ENCODE measurements around the gene ZSWIM3. TPM values are rescaled to one million over a fixed set of nuclear protein-coding genes. Genes with fewer than 3 reads are reported as not detected.
"Not testable (repeated sequence)": the region's sequence is repeated elsewhere in the genome, so short reads cannot be mapped to it uniquely, and the experiment has no call there.

The ZSWIM3 gene
- total RNA-seq, 2 experiments from 2014 or later = 4.2 to 4.8 TPM

DNA sequence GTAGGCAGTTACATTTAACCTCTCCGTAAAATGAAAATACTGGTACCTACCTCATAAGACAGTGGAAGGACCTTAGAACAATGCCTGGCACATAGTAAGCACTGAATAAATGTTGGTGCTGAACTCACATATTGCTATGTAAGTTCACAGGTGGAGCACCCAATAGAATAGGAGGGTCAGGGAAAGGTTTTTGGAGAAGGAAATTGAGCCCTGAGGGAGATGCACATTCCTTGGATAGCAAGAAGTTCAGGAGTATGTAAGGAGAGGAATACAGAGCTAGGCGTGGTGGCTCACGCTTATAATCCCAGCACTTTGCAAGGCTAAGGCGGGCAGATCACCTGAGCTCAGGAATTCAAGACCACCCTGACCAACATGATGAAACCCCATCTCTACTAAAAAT is 37.9 kb upstream of the ZSWIM3 start:
- no peak overlapping the region for H3K27ac Mint-ChIP-seq

DNA sequence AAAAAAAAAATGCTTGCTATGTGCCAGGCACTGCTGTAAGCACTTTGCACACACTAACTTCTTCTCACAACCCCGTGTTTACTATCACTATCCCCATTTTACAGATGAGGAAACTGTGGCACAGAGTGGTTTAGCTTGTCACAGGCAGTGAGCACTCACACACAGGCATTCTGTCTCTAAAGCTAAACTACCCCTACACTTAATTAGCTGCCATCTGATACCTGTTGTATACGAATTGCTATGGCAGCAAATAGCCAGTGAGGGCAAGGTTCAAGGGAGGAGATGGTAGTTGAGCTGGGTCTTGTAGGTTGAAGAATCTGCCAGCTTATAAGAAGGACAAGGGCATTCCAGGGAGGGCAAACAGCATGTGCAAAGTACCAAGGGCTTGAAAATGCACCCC is 35.5 kb upstream of the ZSWIM3 start:
- H3K4me3 Mint-ChIP-seq = no peak overlapping the region

More for the DNA sequence above, 37.9 kb upstream of the ZSWIM3 start:
- H3K36me3 Mint-ChIP-seq (ENCODE audit: low read depth) = peaks cover 20% of the 10 kb centered on the region
- peaks cover 26% of the 10 kb centered on the region for H3K27me3 Mint-ChIP-seq
- intact Hi-C loops (cut with DNase I, micrococcal nuclease) = no loop called here
- ChIA-PET CTCF (no interaction called here), POLR2A (interaction anchor here (0.7 kb wide), 1 partner anchor 115 kb away, joined by 4 read pairs; no protein-coding TSS in a partner anchor)
- peaks cover 12% of the 10 kb centered on the region for H3K4me1 Mint-ChIP-seq
- no peaks in the 10 kb centered on the region for H3K9me3 Mint-ChIP-seq (ENCODE audit: low read depth)
- ATAC-seq (no peak), DNase-seq (no peak)
- H3K4me3 Mint-ChIP-seq = no peak overlapping the region

DNA sequence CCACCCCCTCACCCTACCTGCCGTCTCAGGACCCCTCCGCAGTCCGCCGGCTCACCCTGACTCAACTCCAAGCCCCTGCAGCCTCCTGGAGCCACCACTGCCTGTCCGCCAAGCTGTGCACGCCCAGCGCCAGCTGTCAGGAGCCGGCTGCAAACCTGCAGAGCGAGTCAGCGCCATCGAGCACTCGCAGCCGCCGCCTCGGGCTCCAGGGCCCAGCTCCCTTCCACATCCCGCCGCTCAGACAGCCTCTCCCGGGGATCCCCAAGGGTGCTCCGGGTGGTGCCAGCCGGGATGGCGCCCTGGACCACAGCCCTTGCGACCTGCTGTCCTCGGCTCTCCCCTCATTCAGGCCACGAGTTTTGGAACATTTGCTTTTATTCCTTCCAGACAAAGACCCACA is 34.6 kb upstream of the ZSWIM3 start:
- no peaks in the 10 kb centered on the region for H3K36me3 Mint-ChIP-seq (ENCODE audit: low read depth)
- no peaks in the 10 kb centered on the region for H3K9me3 Mint-ChIP-seq (ENCODE audit: low read depth)
- ChIA-PET CTCF (interaction anchor here (0.8 to 1.8 kb wide), 5 partner anchors 9 to 192 kb away, joined by 3 to 7 read pairs (median 4); no protein-coding TSS in a partner anchor), POLR2A (interaction anchor here (0.6 to 0.9 kb wide), 2 partner anchors 10 to 143 kb away, joined by 3 to 11 read pairs; no protein-coding TSS in a partner anchor)
- peak; percentile 35 for DNase-seq
- H3K27me3 Mint-ChIP-seq = peaks cover 29% of the 10 kb centered on the region
- intact Hi-C loops (cut with DNase I, micrococcal nuclease) = loop anchor here in 1 of 2 experiments (5.0 kb wide), 1 partner anchor 189 kb away; no protein-coding TSS in a partner anchor
- no peak overlapping the region for H3K27ac Mint-ChIP-seq
- peak; percentile 28 for ATAC-seq
- H3K4me3 Mint-ChIP-seq = no peak overlapping the region
- H3K4me1 Mint-ChIP-seq = peaks cover 9% of the 10 kb centered on the region

More for the DNA sequence above, 35.5 kb upstream of the ZSWIM3 start:
- ChIA-PET CTCF (interaction anchor here (0.6 to 1.8 kb wide), 5 partner anchors 8 to 193 kb away, joined by 3 to 7 read pairs (median 4); no protein-coding TSS in a partner anchor), POLR2A (no interaction called here)
- H3K27me3 Mint-ChIP-seq = peaks cover 29% of the 10 kb centered on the region
- ATAC-seq (no peak), DNase-seq (no peak)
- no peak overlapping the region for H3K27ac Mint-ChIP-seq
- H3K9me3 Mint-ChIP-seq (ENCODE audit: low read depth) = no peaks in the 10 kb centered on the region
- intact Hi-C loops (cut with DNase I, micrococcal nuclease) = loop anchor here in 1 of 2 experiments (5.0 kb wide), 1 partner anchor 190 kb away; no protein-coding TSS in a partner anchor
- H3K4me1 Mint-ChIP-seq = peaks cover 9% of the 10 kb centered on the region
- peaks cover 2% of the 10 kb centered on the region for H3K36me3 Mint-ChIP-seq (ENCODE audit: low read depth)

DNA sequence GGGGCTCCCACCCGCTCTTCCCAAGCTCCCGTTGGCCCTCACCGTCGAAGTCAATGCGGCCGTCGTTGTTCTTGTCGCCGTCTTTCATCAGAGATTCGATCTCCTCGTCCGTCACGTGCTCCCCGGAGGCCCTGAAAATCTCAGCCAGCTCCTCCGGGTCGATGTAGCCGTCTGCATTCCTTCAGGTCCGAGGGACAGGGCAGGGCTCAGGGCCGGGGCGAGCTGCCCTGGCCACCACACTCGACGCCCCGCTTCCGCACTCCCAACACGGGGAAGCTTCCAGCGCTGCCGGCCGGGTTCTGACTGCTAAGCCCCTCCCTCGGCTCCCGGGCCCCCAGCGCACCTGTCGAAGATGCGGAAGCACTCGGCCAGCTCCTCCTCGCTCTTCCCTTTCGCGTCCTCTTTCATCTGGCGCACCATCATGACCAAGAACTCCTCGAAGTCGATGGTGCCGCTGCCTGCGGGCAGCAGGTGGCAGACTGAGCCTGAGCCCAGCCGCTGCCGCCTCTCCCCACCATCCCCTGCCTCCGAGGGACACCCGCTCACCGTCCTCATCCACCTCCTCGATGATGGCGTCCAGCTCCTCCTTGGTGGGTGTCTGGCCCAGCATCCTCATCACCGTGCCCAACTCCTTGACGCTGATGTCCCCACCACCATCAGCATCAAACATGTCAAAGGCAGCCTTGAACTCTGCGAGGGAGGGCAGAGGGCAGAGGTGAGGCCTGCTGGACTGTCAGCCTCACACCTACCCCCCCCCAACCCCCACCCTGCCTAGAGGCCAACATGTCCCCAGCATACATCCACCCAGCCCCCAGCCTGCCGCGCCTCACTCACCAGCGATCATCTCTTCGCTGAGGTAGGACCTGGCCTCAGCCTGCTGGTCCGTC is 33.2 kb upstream of the ZSWIM3 start:
- peak overlapping the region; percentile 54 for H3K4me3 Mint-ChIP-seq
- peak overlapping the region; percentile 61 for H3K27ac Mint-ChIP-seq
- DNase-seq = peak; percentile 77
- POLR2A ChIA-PET = interaction anchor here (0.6 to 1.3 kb wide), 2 partner anchors 66 to 124 kb away, joined by 3 read pairs; no protein-coding TSS in a partner anchor
- intact Hi-C loops (cut with DNase I, micrococcal nuclease) = loop anchor here in 1 of 2 experiments (1.0 to 5.0 kb wide), 2 partner anchors 139 to 188 kb away; no protein-coding TSS in a partner anchor
- no peaks in the 10 kb centered on the region for H3K36me3 Mint-ChIP-seq (ENCODE audit: low read depth)
- peak; percentile 90 for ATAC-seq
- H3K27me3 Mint-ChIP-seq = peaks cover 33% of the 10 kb centered on the region
- no peaks in the 10 kb centered on the region for H3K9me3 Mint-ChIP-seq (ENCODE audit: low read depth)
- CTCF ChIA-PET = interaction anchor here (0.6 to 1.5 kb wide), 16 partner anchors 8 to 242 kb away, joined by 3 to 6 read pairs (median 3); partner anchors contain the start of genes ZNF335 and ZSWIM1
- H3K4me1 Mint-ChIP-seq = peaks cover 9% of the 10 kb centered on the region

DNA sequence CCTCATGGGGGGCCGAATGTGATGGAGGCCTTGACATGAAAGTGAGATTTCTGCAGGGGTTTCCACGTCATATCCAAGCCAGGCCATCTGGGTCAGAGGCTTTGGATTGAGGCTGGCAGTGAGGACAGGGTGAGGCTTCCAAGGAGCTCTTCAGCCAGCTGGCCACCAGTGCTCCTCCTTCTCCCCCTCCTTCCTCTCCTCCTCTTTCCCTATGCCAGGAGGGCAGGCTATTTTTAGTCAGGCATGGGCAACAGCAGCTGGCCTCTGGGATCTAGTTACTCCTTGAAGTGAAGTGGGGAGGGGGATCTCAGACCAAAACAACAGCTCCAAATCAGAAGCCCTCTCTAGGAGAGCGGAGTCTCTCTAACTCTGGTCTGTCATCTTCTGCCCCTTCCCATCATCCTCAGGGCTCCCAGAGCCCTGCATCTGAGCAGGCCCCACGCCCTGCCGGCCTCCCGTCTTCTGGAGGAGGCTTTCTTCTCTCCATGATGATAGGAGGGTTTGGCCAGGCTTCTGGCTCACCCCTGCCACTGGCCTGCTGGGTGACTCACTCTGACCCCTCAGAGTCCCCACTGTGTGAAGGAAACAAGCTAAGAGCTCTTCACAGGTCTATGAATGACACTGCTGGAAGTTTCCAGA is 30.9 kb upstream of the ZSWIM3 start:
- H3K4me3 Mint-ChIP-seq = no peak overlapping the region
- H3K9me3 Mint-ChIP-seq (ENCODE audit: low read depth) = no peaks in the 10 kb centered on the region
- ChIA-PET POLR2A (no interaction called here), CTCF (interaction anchor here (0.6 to 1.6 kb wide), 4 partner anchors 9 to 419 kb away, joined by 3 to 4 read pairs (median 3); no protein-coding TSS in a partner anchor)
- H3K4me1 Mint-ChIP-seq = peaks cover 9% of the 10 kb centered on the region
- no peaks in the 10 kb centered on the region for H3K36me3 Mint-ChIP-seq (ENCODE audit: low read depth)
- H3K27ac Mint-ChIP-seq = no peak overlapping the region
- no peak for ATAC-seq
- H3K27me3 Mint-ChIP-seq = peaks cover 29% of the 10 kb centered on the region
- no peak for DNase-seq
- intact Hi-C loops (cut with DNase I, micrococcal nuclease) = no loop called here

DNA sequence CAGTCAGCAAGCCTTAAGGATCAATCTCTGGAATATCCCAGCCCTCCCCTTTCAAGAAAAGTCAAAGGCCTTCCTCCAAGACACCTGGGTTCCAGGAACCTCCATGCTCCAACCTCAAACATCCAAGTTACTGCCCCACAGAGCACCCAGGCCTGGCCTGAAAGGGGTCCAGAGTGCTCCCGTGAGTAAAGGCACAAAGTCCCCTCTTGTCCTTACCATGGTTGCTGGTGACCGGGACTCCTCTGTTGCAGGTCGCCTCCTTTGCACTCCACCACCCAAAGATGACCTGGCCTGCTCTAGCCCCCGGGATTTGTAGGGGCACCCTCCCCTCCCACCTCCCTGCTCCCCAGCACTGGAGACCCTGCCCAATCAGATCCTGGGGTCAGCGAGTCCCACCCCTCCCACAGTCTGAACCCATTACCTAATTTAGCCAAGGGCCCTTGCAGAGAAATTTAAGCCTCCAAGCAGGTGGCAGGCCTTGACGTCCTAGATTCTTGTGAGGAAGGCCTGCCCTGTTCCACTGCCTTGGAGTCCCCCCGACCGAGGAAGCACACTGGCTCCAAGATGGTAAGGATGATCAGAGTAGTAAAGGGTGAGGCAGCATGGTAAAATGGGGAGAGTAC is 30.3 kb upstream of the ZSWIM3 start, which contains the start of gene TNNC2:
Gene TNNC2, minus strand, starts transcription at position 283 of the 623 bp plus-strand sequence. Its CDS starts 64 bp downstream, at position 219.
- H3K27ac Mint-ChIP-seq = no peak within 1 kb of the TSS
- no peaks in the 10 kb centered on the region for H3K36me3 Mint-ChIP-seq (ENCODE audit: low read depth)
- ATAC-seq (no peak), DNase-seq (no peak)
- H3K9me3 Mint-ChIP-seq (ENCODE audit: low read depth) = no peaks in the 10 kb centered on the region
- H3K4me3 Mint-ChIP-seq = no peak within 1 kb of the TSS
- ChIA-PET POLR2A (no interaction called here), CTCF (interaction anchor here (0.6 kb wide), 1 partner anchor 29 kb away, joined by 3 read pairs; no protein-coding TSS in a partner anchor)
- H3K4me1 Mint-ChIP-seq = peaks cover 9% of the 10 kb centered on the region
- H3K27me3 Mint-ChIP-seq = peaks cover 25% of the 10 kb centered on the region
- intact Hi-C loops (cut with DNase I, micrococcal nuclease) = no loop called here

DNA sequence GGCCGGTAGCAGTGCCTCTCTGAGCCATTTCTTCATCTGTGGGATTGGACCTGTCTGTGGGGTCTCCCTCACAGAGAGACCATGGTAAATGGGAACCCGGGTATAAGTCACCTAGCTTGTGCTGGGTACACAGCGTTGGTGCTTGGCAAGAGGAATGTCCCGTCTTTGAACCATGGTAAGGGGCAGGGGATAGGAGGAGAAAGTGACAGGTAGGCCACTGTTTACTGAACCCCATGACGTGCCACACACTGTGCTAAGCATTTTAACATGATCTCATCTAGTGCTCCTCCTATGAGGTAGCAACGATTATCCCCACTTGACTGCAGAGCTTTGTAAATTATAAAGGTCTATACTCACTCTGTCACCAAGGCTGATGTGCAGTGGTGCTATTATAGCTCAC is 29.7 kb upstream of the ZSWIM3 start:
- H3K4me1 Mint-ChIP-seq = peaks cover 9% of the 10 kb centered on the region
- POLR2A ChIA-PET = no interaction called here
- intact Hi-C loops (cut with DNase I, micrococcal nuclease) = no loop called here

DNA sequence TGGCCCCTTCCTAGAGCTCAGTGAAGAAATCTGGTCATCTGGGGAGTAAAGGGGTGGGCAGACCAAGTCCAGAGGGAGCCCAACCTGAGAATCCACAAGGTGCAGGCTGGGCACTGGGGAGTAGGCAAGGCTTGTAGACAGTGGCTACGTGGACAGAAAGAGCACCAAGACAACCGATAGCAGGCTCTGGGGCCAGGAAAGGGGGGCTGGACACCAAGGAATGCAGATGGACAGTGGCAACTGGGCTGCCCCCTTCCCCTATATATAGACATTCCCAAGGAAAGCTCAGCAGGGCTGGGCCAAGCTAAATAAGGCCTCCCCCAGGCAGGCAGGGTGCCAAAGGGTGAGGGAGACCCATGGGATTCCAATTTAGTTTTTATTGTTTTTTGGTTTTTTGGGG is 28.8 kb upstream of the ZSWIM3 start:
- ATAC-seq = no peak
- Mint-ChIP-seq H3K36me3 (ENCODE audit: low read depth) (no peaks in the 10 kb centered on the region), H3K27ac (no peak overlapping the region), H3K4me3 (no peak overlapping the region), H3K27me3 (peaks cover 15% of the 10 kb centered on the region), H3K4me1 (peaks cover 16% of the 10 kb centered on the region), H3K9me3 (ENCODE audit: low read depth) (no peaks in the 10 kb centered on the region)
- no peak for DNase-seq
- intact Hi-C loops (cut with DNase I, micrococcal nuclease) = no loop called here
- ChIA-PET CTCF (interaction anchor here (0.8 to 1.5 kb wide), 2 partner anchors 104 to 134 kb away, joined by 3 read pairs; no protein-coding TSS in a partner anchor), POLR2A (no interaction called here)

More for the DNA sequence above, 29.7 kb upstream of the ZSWIM3 start:
- H3K9me3 Mint-ChIP-seq (ENCODE audit: low read depth) = no peaks in the 10 kb centered on the region
- H3K27me3 Mint-ChIP-seq = peaks cover 23% of the 10 kb centered on the region
- no peak for DNase-seq
- H3K36me3 Mint-ChIP-seq (ENCODE audit: low read depth) = no peaks in the 10 kb centered on the region
- no peak for ATAC-seq
- no peak overlapping the region for H3K27ac Mint-ChIP-seq
- no peak overlapping the region for H3K4me3 Mint-ChIP-seq
- CTCF ChIA-PET = interaction anchor here (1.5 kb wide), 1 partner anchor 135 kb away, joined by 3 read pairs; no protein-coding TSS in a partner anchor

DNA sequence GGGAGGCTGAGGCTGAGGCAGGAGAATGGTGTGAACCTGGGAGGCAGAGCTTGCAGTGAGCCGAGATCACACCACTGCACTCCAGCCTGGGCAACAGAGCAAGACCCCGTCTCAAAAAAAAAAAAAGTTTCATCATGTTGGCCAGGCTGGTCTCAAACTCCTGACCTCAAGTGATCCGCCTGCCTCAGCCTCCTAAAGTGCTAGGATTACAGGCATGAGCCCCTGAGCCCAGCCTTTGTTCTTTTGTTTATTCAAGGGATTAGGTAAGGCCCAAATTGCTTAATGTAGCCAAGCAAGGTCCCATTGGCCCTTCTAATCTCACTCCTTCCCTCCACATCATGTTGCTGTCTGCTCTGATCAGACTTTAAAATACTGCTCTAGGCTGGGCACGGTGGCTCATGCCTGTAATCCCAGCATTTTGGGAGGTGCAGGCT is 27.7 kb upstream of the ZSWIM3 start:
- H3K36me3 Mint-ChIP-seq (ENCODE audit: low read depth); H3K9me3 Mint-ChIP-seq (ENCODE audit: low read depth); H3K27me3 Mint-ChIP-seq; intact Hi-C loops (cut with DNase I, micrococcal nuclease); DNase-seq; POLR2A ChIA-PET; H3K27ac Mint-ChIP-seq; H3K4me1 Mint-ChIP-seq; ATAC-seq; H3K4me3 Mint-ChIP-seq; CTCF ChIA-PET: not testable (repeated sequence)

DNA sequence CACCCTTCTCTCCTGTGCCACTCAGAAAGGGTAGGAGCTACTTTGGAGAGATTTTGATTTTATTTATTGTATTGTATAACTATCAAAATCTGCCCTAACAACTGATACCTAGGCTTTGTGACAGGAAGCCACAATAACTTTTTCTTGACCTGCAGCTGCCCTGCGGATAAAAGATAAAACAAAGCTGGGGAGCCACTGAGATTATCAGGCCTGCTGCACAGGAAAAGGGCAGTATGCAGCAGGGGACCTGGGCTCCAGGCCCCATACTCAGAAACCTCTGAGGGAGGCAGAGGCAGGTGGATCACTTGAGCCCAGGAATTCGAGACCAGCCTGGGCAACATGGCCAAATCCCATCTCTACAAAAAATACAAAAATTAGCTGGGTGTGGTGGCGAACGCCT is 24.8 kb upstream of the ZSWIM3 start:
- H3K27ac Mint-ChIP-seq = no peak overlapping the region
- ChIA-PET POLR2A (no interaction called here), CTCF (interaction anchor here (0.8 to 2.1 kb wide), 4 partner anchors 9 to 138 kb away, joined by 3 to 8 read pairs (median 4); no protein-coding TSS in a partner anchor)
- peaks cover 9% of the 10 kb centered on the region for H3K4me1 Mint-ChIP-seq
- DNase-seq = no peak
- no peak for ATAC-seq
- H3K9me3 Mint-ChIP-seq (ENCODE audit: low read depth) = no peaks in the 10 kb centered on the region
- H3K36me3 Mint-ChIP-seq (ENCODE audit: low read depth) = no peaks in the 10 kb centered on the region
- peak overlapping the region; percentile 69 for H3K4me3 Mint-ChIP-seq
- H3K27me3 Mint-ChIP-seq = peaks cover 4% of the 10 kb centered on the region
- intact Hi-C loops (cut with DNase I, micrococcal nuclease) = loop anchor here in 1 of 2 experiments (1.0 kb wide), 2 partner anchors 20 to 25 kb away; partner anchors contain the start of genes ACOT8, UBE2C and ZSWIM3
